GM21529 (cell line): ENCODE measurements around the gene SHMT2.

Source experiments
- ATAC-seq: cut with Tn5 transposase; IDR thresholded peaks from one replicate; pipeline ENCODE4 v1.9.1; 2021; ENCODE audit not compliant: unreplicated experiment

The SHMT2 gene

DNA sequence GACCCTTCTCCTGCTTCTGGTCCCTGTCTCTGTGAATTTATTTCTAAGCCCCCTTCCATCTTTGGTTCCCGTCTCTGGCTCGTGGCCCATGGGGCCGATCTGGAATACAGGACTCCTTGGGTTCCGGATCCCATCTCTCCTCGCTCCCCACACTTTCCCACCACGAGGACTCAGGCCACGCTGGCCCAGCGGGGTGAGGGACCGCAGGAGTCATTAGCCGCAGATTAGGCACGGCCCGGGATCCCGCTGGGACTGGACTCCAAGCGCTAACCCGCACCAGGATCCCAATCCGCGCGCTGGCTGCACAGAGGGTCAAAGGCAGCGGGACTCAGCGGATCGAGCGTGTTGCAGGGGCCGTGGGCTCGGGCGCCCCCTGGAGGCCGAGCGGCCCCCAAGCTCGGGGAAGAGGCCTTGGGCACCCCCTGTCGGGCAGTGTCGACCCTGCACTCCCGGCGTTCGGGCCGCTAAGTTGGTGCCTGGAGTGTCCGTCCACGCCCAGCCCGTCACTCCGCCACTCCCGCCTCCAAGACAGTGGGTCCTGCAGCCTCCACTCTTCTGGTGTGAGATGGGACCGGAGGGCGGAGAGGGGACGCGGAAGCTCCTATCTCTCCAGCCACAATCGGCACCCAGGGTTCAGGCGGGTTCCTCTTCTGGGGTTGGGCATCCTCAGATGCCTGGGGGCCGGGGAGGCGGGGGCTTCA is 9.5 kb downstream of the SHMT2 start:
- ATAC-seq: peak; percentile 47

DNA sequence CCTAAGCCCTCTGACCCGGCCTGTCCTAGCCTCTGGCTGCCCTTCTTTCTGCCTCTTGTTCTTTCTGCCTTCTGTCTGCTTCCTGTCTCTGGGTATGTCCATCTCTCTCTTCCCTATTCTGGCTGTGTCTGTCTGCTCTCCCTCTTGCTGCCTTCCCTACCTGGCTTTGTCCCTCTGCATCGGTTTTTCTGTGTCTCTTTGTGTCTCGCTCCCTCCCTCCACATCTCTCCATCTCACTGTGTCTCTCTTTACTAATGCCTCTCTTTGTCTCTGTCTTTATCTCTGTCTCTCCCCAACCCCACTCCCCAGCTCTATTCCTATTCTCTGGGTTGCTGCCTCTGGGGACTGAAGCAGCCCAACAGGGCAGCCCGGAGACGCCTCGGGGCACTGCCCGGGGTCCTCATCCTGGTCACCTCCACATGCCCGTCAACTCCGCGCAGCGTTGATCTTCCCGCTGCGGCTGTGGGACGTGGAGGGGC is 10.1 kb downstream of the SHMT2 start:
- no peak for ATAC-seq

DNA sequence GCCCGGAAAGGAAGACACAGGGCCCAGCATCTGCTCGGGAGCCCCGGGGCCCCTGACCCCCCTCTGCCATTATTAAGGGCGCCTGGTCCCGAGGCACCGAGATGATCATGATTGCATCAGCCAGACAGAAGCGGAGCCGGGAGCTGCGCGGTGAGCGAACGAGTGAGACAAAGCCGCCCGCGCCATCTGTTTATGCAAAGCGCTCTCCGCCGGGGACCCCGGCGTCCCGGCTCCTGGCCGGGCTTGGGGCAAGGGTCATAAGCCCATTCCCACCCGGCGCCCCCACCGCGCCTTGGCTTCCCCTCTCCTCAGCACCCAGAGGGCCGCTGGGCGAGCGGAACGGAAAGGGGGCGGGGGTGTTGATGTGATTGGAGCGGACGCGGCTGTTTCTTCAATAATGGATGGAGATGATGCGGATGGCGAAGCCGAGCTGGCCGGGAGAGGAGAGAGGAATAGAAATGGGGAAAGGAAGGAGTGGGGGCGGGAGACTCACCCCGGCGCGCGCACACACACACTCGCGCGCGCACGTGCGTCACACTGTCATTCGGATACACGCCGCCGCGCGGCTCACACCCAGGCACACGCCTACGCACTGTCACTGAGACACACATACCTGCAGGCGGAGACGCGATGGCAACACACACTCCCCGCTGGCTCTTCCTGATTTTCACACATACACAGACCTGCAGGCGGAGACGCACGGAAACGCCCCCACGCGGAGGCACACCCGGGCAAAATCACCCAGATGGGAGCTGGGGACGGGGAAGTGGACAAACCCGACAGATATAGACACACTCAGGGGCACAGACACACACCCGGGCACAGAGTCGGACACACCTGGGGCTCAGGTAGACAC is 10.8 kb downstream of the SHMT2 start:
- no peak for ATAC-seq

DNA sequence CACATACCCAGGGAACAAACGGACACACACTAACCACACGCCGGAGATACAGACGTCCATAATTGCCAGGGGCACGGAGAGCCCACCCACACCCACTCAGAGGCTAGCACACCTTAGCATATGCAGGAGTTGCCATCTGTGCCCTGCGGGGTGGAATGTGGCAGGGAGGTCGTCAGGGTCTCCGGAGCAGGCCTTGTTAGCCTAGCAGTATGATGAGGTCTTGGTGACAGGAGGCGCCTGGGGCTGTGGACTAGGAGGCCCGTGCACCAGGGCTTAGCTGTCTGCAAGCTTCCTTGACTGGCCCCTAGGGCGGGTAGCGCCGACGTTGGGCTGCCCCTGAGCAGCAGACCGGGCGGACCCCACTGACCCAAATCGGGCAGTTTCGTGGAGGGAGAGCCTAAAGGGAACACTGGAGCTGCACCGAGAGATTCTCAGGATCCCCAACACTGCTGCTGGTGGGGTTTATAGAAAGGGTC is 11.5 kb downstream of the SHMT2 start:
- no peak for ATAC-seq

DNA sequence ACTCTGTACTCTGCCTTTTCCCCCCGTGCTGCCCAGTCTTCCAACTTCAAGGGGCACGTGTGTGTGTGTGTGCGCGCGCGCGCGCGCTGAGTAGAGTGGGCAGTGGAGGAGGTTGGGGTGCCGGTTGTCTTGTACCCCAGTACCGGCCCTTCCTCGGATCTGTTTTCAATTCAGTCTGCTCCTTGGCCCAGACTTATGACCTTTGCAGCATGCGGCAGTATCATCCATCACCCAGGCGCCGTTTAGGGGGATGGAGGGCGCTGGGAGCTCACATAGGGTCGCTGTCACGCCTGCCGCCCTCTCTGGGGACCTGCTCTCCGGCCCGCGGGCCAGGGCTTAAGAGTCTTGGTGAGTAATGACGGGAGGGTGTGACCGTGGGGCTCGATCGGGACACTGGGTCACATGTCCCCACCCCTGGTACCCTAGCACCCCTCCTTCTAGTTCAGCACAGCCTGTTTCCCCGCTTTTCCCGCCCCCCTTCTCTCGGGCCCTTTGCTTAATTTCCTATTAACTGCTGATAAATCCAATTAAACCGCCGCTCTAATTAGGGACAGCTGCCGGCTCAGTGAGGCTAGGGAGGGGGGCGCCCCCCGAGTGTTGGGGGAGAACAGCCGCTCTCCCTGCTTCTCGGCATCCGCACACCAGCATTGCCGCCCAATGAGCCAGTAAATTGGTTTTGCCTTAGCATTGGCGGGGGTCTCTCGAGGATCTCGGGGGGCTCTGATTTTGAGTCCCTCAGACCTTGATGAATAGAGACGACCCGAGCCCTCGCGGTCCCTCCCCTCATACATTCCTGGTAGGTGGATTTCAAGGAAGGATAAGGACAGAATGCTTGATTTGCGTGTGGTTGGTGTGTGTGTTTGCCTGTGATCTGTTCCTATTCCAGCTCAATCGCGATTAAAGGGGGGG is 12.1 kb downstream of the SHMT2 start:
- no peak for ATAC-seq

DNA sequence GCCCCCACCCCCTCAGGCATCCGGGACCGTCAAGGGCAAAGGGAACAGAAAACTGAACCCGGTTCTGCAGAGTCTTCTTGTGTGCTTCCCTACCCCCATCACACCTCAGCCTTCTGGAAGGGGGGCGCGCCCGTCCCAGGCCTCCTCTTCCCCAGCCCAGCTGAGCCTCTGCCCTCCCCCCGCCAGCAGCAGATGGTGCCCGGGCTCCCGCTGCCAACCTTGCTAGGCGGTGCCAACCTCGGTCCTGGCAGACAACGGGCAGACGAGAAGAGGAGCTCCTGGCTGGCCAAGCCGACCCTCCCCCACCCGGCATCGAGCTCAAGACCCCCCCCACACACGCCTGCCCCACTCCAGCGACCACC is 12.8 kb downstream of the SHMT2 start:
- no peak for ATAC-seq

DNA sequence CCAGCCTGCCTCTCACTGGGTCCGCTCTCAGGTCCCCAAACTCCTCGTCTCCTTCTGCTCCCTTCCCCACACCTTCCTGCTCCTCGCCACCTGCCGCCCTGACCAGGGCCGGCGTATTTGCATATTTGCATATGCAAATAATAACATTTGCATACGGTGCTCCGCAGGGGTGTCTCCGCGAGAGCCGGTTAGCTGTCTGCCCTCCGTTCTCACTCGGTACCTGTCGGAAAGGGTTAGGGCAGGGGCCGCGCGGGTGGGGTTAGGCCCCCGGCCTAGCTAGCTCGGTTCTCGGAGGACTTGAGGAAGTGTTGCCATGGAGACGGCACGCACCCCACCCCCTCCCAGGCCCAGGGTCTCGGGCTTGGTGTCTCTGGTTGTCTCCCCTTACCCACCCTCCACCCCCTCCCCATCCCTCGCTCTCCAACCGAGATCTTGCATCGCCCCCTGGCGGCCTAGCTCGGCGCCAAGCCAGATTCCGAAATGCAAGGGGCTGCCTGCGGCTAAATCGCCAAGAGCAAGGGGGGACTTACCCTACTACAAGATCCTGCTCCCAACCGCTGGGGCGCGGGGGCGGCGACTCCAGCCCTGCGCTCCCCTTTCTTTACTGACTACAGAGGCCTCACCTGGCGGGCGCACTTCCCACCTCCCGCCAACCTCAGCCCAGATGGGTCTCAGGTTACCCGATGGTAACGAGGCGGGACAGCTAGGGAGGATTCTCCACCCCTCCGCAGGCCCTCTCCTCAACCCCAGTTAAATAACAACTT is 13.4 kb downstream of the SHMT2 start:
- peak; percentile 35 for ATAC-seq

DNA sequence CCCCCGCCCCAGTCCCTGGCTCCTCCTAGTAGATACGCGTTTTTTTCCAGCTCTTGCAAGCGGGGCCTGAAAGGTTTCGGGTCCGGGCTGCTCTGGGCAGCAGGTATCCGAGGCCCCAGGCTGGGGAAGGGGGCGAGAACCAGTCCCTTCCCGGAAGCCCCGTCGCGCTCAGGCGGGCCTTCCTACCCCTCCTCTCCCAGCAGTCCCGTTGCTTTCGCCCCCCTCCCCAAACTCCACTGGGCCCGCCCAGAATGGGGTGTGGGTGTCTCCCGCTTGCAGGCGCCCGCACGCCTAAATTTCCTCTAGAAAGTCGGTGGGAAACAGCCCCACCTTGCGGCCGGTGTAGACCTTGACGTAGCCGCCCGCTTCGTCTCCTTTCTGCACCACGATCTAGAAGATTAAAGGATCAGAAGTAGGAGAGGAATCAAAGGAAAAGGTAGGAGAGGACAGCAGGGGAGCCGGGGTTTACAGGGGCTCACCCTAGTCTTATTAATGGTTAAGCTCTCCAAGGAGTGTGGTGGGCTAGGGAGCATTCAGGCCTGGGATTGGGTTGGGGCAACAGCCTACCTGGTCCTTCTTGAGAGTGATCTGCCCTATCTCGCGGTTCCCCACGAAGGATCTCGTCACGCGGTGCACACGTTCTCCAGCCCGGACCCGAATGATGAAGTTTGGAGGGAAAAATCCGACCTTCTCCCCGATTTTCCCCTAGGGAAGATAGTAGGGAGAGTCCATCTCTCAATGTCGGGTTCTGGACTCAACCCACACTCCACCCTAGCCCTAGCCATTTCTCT is 14.2 kb downstream of the SHMT2 start:
- no peak for ATAC-seq

DNA sequence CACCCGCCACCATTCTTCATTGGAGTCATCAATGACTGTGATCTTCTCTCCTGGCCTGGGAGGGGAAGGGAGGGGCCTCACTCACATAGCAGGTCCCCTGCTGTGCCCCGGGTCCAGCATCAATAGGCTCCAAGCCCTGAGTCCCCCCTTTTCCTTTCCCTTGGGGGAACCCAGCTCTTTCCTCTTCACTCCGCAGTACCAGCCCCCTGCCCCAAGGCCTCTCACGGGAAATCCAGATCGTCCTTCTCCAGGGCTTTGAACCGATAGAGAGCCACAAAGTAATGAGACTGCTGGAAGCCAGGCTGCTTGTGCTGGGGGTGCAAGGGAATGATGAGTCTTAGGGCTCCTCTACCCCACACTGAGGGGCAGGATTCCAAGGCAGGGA is 14.8 kb downstream of the SHMT2 start:
- ATAC-seq: no peak

DNA sequence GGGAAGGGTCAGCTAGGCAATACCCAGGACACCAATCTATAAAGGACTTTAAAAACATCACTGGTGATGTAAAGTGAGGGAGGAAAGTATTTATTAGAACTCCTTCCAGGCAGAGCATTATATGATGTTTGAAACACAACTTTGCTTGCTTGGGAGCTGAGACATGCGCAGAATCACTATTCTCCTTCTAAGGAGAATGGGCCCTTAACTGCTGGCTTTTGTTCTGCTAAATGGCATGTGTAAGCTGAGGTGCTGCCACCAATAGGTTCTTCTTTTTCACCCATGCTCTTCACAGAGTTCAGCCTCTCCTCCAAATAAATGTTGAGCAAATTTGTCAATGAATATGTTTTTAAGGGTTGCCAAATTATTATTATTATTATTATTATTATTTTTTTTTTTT is 17.5 kb downstream of the SHMT2 start:
- ATAC-seq: no peak

DNA sequence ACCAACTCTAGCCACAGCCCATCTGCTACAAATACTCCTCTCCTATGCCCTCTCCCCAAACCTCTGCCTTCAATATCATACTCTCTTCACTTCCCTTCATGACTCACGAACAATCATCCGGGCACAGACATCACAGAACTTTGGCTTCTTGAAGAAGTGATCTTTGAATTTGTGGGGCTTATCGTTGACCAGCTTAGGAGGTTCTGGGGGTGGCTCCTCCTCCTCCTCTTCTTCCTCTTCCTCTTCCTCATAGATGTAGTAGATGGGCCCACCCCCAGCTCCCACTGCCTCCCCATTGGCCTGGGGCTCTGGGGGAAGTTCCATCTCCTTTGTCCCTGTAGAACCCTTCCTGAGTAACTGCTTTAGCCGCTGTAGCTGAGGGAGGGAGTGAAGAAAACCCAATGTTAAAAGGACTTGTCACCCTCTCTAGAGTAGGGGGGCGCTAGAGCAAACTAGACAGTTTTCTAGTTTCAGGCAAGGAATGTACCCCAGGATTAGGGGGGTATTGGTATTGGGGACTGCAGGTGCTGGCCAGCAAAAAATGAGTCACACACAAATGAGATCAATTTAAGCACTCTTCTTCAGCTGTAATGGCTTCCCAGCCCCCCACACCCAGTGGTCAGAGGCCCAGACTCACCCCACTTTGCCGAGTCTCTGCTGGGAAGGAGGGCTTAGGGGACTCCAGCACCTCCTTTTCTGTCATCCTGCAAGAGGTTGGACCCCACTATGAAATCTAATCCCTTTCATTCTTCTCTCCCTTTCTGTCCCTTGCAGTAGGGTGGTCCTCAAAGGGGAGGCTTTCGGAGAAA is 19.6 kb downstream of the SHMT2 start:
- ATAC-seq: peak; percentile 57

DNA sequence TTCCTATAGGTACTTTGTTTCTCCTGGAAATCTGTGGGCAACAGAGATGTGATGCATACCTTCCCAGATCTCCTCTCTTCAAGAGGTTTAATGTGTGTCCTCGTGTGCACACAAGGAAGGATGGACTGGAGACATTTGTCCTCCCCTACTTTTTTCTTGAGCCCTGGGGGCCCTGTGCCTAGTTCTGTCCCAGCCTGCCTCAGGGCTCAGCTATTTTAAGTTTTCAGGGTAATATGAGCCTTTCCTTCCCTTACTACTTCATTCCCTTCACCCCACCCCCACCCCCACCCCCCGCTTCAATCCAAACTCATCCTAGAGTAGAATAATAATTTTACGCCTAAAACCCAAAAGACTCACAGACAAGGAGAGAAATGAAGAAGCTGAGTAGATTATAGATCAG is 21.0 kb downstream of the SHMT2 start:
- no peak for ATAC-seq

DNA sequence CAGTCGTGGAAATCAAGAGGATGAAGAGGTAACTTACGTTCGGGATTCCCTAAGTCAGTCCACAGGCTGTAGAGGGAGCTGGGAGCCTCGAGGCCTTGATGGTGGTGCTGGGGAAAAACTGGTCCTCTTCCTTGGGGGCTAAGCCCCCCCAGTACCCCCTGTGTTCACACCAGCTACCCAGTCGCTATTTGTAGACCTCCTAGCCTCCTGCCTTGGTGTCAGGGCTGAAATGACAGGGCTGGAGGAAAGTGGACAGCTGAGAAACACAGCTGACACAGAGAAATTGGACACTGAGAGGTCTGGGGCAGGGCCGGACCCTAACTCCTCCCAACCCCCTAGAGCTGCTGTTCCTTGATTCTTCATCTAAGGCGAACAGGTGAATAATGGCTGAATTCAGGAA is 21.4 kb downstream of the SHMT2 start, which contains the start of gene STAC3:
Gene STAC3 (minus strand): TSS at position 232 of the 400 bp plus-strand sequence. CDS start 1,551 bp downstream, outside the sequence.
- ATAC-seq: no peak

DNA sequence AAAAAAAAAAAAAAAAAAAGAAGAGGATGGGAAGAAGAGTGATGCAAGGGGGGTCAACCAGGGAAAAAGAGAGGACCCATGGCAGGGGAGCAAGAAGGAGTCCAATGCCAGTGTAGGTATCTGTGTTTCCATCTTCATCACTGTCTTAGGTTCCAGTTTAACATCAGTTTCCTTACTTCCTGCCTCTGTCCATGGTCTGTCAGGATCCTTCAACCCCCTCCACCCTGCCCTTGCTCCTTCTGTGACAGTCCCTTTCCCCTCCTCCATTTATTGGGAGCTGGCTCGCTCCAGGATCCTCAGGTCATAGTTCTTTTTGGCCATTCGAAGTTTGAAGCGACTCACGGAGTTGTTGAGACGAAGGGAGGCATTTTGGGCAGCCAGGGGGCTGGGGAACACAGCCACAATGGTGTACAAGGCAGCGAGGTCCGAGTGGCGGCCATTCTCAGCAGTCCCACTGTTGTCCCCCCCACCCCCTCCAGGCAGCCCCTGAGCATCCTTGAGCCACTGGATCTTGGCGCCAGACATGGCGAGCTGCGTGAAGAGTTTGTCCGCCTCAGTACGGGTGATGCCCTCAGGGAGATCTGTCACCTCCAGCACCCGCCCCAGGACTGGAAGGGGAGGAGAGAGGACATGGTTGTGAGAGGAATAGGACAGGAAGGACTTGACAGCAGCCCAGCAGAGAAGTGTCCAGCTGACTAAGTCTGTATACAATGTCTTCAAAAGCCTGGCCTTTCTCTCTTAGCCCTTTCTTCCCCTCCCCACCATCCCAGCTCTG is 25.2 kb downstream of the SHMT2 start:
- ATAC-seq: no peak

DNA sequence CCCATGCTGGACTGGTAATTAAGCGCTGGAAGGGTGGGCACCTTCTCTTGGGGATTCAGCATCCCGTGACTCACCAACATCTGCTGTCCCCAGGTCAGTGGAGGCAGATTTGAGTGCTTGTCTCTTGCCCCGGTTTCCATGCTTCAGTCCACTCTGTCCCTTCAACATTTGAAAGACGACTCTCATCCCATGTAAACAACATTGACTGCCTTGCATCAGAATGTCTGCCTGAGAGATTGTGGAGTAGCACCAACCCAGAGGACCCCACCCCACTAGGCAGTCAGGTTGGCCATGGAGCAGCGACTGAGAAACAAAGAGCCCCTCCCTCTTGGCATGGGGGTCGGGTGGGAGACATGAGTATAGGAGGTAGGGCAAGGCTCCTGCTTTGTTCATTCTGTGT is 26.4 kb downstream of the SHMT2 start:
- ATAC-seq: no peak

DNA sequence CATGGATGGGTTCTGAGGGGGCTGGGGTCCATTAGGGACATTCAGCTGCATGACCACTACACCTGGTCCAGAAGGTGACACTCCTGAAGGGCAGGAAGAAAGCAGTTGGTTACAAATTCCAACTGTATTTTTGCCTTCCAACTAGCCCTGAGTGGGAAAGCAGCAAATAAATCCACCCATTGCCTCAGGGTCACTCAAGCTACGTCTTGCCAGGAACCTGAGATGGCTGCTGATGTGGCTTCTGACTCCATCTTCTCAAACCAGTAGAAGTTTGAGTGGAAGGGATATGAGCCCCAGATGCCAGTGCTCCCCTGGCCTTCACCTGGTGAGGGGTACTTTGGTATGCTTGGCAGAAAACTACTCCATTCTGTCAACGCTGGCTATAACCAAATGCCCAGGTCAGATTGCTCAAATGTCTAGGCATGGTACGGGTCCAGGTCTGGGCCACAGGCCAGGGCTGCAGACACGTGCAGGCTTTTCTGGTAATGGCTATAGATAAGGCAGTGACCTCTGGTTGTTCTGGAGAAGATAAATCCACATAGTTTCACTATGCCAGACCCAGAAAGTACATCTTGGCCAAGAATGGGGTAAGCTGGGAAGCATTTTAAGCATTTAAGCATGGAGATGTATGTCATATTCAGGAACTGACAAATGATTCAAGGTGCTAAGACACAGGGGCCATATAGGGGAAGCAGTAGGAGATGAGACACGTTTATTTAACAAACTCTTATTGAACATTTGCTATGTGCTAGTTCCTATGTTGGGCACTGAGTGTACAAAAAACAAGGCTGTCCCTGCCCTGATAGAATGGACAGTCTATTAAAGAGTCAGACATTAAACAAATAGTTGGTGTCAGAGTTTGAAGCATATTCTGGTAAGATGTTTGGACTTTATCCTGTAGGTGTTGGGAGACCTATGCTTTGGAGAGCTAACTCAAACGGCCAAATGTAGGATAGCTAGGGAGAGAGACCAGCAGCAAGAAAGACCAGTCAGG is 29.8 kb downstream of the SHMT2 start:
- ATAC-seq: no peak

DNA sequence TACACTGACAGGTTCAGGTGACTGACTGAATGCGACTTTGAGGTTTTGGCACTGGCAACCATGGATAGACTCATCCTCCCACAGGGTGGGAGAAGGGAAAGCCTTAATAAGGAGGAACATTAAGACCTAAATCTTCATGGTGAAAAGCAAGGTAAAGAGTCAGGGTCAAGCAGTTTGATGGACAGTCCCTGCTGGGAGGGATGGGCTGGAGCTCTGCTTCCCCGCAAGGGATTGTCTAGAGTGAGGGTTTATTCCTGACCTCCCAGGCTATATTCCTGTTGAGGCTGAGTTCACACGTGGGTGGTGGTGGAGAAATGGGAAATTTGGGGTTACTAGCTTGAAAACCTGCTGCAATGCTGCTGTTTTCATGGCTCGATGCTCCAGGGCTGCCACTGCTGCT is 30.9 kb downstream of the SHMT2 start:
- ATAC-seq: no peak
